ENCODE data around the gene BANF2.
"Not testable (repeated sequence)": the region's sequence is repeated elsewhere in the genome, so short reads cannot be mapped to it uniquely, and the experiment has no call there.

The BANF2 gene

DNA sequence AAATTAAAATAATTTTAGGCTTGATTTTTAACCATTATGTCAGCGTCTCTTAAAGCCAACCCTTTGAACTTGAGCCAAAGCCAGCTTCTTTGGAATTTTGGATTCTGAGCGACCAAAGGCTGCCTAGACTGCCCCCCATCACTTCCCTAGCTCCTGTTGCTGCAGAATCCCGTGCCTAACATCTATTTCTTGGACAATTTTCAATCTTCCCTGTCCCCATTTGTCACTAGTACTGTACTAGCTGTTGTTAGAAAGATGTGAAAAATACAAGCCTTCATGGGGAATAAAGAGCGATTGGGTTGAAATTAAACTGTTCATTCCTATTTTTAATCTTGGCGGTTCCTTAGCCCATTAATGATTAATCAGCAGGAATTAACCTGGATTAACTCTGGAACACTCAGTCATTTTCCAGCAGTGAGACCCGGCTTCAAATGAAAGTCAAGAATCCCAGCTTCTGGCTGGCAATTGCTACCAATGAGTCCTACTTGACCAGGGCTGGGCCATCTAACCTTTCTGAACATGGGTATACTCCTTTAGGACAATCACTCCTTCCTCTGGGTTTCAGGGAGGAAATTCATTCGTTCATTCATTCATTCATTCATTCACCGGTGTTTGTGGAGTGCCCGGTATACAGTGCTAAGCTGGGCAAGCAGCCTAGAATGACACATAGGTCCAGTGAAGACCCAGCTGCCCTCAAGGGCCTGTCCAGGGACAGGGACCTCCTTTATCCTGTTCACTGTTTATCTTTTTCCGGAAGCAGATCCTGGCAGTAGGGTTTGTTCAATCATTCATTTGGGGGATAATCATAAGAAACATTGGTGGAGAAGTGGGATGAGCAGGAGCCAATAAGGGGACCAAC, 16.3 kb upstream of the BANF2 start:
- DNase-seq = no peak

- DNase-seq = no peak
Measured at GRCh38 chr20:17684077-17684888, 15.5 kb upstream of the BANF2 start.

DNA sequence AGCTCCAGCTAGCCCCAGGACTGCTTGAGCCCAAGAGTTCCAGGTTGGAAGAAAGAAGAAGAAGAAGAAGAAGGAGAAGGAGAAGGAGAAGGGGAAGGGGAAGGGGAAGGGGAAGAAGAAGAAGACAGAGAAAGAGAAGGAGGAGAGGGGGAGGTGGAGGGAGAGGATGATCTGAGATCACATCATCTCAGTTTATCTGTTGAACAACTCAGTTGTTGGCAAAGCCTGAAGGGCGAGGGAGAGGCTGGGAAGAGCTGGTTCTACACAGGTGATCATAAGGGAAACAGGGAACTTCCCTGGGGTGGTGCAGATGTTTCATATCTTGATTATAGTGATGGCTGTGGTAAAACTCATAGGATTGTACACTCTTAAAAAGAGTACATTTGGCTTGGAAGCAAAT, 14.6 kb upstream of the BANF2 start:
- DNase-seq = no peak

- DNase-seq = no peak
Measured at GRCh38 chr20:17687800-17688199, 12.0 kb upstream of the BANF2 start.

DNA sequence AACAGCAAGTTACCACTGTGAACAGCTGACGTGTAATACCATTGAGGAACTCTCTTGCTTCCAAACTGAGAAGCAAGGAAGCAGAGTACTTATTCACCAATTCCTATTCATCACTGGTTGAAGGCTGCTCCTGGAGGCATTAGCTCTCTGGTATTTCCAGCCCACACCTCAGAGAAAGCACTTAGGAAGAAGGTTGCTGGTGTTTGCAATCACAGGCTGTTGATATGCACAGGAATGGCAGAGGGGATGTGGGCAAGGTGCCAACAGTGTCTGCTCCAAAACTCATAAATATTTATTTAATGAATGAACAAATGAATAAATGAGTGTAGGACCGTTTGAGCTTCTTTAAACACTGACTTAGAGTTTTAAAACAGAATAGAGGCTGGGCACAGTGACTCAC, 10.8 kb upstream of the BANF2 start:
- DNase-seq = no peak

DNA sequence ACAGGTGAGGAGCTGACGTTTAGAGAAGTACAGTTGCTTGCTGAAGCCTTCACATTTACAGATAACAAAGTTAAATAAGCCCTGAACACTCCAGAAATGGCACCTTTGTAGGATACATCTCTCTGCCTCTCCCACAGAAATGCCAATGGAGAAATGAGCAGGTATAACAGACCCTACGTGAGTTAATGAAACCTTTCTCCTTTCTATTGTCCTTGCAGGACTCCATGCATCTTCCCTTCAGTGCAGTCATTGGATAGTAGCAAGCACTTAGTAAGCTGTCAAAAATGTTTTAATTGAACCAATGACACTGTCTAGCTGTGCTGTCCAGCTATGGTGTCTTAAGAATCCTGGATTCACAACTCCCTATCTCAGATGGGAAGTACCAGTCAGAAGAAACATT, 9.6 kb upstream of the BANF2 start:
- DNase-seq = no peak

- no peak for DNase-seq
Measured at GRCh38 chr20:17691758-17692157, 8.0 kb upstream of the BANF2 start.

- DNase-seq = no peak
Measured at GRCh38 chr20:17693444-17694001, 6.2 kb upstream of the BANF2 start.

GRCh38 chr20:17694767-17695166, 5.0 kb upstream of the BANF2 start:
- DNase-seq = no peak

DNA sequence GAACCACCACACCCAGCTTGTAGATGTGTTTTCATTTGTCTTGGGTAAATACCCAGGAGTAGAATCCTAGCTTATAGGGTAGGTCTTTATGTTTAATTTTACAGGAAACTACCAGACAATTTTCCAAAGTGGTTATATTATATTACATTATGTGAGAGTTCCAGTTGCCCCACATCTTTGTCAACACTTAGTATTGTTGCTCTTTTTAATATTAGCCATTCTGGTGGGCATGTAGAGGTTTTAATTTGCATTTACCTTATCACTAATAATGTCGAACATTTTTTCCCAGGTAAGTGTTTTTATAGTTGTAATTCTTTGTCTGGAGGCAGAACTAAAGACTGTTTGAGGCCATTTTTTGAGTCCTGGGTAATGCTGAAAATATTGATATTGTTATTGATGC, 3.5 kb upstream of the BANF2 start:
- DNase-seq = no peak

- no peak for DNase-seq
Measured at GRCh38 chr20:17697171-17697570, 2.6 kb upstream of the BANF2 start.

DNA sequence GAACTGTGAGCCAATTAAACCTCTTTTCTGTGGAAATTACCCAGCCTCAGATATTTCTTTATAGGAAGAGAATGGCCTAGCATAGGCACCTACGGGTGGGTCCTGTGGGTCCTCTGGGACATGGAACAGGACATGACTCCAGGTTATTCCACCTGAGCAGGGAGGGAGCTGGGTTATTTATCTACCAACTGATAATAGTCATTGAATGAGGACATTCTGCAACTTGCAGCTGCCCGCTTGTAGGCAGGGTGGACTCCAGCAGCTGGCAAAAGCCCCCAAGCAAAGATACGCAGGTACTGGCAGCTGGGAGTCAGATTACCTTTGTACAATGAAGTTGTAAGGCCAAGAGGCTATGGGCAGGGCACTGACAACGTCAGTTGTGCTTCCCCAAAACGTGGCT, 1.4 kb upstream of the BANF2 start:
- DNase-seq = no peak

- DNase-seq = no peak
Measured at GRCh38 chr20:17700637-17701036, 871 bp downstream of the BANF2 start.

GRCh38 chr20:17701826-17702225, 2.1 kb downstream of the BANF2 start:
- DNase-seq = no peak

DNA sequence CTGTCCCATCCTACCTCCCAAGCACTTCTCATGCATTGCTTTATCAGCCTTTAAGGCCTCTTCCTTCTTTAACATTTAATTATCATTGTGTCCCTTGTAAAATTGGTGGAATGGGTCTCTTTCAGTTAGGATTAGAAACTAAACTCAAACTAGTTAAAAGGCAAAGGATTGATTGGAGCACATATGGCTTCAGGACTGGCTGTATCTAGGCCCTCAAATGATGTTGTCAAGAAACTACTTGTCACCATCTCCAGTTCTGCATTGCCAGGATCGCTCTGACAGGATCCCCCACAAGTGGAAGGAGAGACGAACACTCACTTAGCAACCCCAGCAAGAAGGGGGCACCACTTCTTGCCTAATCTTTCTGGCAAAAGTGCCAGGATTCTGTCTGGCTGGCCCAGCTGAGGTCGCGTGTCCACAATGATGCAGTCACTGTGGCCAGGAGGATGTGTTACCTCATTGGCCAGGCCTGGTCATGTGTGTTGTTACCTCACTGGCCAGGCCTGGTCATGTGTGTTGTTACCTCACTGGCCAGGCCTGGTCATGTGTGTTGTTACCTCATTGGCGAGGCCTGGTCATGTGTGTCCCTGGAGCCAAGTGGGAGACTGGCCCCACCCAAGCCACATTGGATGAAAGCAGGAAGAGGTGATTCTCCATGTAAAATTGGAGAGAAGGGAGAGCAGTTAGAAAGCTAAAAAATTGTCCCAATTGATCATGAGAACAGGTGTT, 5.0 kb downstream of the BANF2 start:
- no peak for DNase-seq

DNA sequence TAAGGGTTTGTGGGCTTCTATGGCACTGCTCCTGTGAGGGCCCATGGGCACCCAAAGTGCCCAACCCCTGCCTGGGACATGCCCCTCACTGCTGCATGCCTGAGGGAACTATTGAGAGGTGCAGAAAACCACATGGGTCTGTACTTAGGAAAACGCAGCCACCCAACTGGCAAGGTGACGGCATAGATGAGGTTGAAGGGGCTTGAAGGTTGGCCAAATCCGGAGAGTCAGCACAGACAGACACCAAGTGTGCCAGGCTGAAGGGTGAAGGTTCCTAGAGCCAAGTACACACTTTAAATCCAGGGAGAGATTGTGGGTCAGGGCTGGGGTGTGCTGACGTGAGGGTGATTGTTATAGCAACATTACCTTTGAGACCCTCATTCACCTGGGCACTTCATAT, 6.2 kb downstream of the BANF2 start:
- DNase-seq = no peak

GRCh38 chr20:17706632-17707031, 6.9 kb downstream of the BANF2 start:
- DNase-seq = no peak

- DNase-seq = not testable (repeated sequence)
Measured at GRCh38 chr20:17707951-17708350, 8.2 kb downstream of the BANF2 start.

DNA sequence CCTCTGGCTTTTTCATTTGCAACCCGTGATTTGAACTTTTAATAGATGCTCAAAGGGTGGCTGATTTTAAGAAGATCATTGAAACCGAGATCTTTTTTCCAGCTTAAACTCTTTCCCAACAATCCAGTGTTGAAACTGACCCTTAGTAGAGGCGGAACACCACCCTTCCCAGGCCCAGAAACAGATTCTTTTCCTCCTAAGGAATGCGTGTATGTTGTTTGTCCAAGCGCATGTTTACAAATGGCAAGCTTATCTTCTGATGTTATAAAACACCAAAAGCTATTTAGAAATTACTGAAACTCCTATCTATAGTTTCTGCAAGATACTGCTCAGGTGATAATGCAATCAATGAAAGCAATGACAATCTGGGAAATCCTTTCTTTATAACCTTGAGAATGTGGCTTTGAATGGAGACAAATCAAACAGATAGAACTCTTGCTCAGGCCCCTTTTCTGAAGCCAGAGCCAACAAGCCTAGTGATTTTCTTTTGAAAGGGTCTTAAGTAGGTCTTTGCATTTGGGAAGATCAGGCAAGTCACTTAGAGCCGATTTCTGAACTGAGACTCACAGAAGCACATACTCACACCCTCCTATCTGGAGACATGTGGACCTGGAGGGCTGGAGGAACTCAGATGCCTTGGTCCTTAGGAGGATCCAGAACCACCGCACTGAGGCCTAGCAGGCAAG, 9.1 kb downstream of the BANF2 start:
- DNase-seq = no peak

DNA sequence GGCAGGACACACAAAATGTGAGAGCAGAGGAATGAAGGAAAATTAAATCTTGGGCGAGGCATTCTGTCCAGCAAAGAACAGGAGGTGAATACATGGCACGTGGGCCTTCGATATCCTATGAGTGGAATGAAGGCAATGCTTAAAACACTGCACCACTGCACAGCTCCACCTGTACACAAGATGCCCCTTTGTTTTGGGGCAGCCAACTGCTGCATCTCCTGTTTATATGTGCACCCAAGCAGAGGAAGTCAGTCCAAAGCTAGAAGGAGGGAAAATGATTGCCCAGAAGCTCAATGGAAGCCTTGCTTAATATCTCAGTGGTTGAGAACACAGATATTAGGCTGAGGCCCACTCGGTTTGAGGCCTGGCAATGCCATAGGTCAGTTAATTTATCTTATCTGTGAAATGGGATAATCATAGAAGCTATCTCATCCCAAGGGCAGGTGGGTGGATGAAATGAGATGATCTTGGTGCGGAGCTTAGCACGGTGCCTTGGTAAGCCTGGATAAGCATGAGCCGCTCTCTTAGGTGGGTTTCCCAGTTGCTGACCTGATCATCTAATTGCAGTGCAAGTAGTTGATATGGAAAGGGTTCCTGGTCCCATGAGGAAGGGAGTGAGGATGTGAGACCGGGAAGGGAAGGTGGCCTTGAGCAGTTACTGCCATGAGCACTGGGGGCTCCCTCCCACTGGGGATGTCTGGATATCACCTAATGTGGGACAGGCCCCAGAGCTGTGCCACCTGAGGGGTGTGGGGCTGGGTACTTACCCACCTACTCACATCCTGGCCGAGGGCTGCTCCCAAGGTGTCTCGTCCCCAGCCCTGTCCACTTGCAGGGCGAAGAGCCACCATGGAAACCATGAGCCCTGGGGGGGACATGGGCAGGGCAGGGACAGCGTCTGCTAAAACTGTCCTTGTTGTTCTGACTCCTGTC, 9.9 kb downstream of the BANF2 start:
- no peak for DNase-seq

All from cerebellar nuclear complex (tissue), 1 donor.